GM13976 (cell line): Measurements from ENCODE around the gene LZTFL1.

Experiments used
- DNase-seq: peaks from one replicate; pipeline ENCODE4 v3.0.0; 2012; ENCODE audit warnings: low spot score
- CTCF ChIP-seq: IDR thresholded peaks from 2 replicates; pipeline ENCODE4 v1.5.1; 2012; ENCODE audit warnings: borderline replicate concordance, mild to moderate bottlenecking; ENCODE audit not compliant: insufficient read depth; ENCODE audit errors: extremely low read depth, missing control alignments, control extremely low read depth
- in situ Hi-C: fragments of 300-500 bp; cut with MboI; formaldehyde crosslinking; loops from one replicate; pipeline ENCODE4 v1.12.0; 2022; ENCODE audit warnings: low sequenced_read_pairs, mixed read lengths, inconsistent platforms; ENCODE audit not compliant: unreplicated experiment

Gene LZTFL1

DNA sequence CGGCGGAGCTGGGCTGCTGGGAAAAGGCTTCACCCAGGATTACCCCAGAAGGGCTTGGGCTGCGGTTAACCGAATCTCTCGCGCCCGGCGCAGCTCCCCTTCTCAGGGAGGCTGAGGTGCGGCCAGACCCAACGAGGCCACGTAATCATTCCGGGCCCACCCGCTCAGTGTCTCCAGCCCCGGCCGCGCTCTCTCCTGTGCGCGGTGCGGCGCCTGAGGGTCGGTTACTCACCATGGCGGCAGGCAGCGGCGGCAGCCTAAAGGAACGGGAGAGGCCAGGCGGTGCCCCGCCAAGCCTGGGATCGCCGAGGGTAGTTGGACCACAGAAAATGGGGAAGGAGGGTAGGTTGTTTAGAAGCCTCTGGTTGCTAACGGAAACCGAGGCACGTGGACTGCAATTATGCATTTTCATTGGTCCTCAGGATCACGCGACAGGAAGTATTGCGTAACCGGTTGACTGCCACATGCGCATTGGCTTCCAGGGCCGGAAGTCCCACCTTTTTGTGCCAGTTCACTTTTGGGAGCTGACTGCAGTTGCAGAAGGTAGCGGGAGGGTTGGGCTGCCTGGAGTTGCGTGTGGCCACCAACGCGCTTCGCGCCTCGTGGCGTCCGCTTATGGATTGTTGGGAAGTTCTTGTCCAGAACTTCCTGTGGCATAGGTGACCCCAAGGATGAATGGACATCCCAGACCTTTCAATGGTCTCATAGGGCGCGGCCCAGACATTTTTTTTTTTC lies at the start of gene LZTFL1:
LZTFL1 (minus strand) TSS at position 363 of the 735 bp plus-strand sequence; CDS start at position 235, 128 bp downstream.
- TF ChIP-seq CTCF: no peak
- in situ Hi-C loops: no loop called here
- peak; percentile 93 for DNase-seq

DNA sequence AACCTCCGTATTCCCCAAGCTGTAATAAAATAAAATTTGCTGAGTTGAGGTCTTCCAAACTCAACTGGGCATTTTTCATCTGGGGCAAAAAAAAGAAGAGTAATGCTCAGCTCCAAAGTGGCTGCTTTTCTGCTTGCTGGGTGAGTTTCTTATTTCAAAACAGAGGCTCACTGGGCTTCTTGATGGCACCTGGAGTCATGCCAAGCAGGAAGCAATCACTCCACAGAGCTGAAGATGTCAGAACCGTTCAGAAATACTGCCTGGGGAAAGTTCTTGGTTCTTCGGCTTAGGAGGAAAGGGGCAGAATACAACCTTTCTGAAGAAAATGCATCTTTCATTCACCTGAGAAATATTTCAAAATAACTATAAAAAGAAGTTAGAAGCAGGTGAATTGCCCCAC lies 48.5 kb upstream of the LZTFL1 start:
- in situ Hi-C loops: no loop called here

DNA sequence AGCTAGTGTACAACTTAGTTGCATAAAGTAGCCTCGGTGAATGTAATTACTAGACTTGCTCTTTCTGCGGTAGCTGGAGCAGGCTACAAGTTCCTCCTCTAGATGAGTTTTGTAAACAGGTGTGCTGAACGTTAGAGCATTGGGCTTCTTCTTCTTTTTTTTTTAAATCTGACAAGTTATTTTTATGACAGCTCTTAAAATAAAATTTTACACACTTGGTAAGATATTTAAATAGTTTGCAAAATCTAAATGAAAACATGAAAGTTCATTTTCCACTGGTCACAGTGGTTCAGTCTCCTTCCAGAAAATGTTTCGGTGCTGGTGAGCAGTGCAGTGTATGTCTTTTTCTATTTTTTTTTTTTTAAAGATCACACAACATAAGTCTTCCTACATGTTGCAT lies 47.4 kb upstream of the LZTFL1 start:
- in situ Hi-C loops: no loop called here
- DNase-seq: peak; percentile 51
- no peak for TF ChIP-seq CTCF

More for the DNA sequence above, 48.5 kb upstream of the LZTFL1 start:
- DNase-seq: no peak
- no peak for TF ChIP-seq CTCF

- in situ Hi-C loops: no loop called here
- TF ChIP-seq CTCF: no peak
- no peak for DNase-seq
Observed at GRCh38 chr3:45887759-45888511, 46.0 kb upstream of the LZTFL1 start.

DNA sequence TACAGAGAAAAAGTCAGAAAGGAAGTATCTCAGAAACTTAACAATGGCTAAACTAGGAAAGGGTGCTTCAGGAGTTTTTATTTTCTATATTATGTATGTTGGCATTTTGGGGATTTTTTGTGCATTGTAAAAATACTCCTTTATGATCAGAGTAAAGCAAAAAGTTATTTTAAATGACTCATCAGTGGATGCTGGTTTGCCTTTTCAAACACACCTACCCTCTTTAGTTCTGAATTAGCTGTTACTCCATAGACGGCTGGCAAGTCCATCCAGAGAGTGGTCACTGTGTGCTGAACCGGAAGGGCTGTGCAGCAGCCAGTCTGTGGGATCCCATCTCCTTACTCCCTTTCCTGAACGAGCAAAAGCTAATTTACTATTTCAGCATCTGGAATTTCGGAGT lies 45.4 kb upstream of the LZTFL1 start:
- no peak for DNase-seq
- TF ChIP-seq CTCF: no peak
- in situ Hi-C loops: no loop called here

DNA sequence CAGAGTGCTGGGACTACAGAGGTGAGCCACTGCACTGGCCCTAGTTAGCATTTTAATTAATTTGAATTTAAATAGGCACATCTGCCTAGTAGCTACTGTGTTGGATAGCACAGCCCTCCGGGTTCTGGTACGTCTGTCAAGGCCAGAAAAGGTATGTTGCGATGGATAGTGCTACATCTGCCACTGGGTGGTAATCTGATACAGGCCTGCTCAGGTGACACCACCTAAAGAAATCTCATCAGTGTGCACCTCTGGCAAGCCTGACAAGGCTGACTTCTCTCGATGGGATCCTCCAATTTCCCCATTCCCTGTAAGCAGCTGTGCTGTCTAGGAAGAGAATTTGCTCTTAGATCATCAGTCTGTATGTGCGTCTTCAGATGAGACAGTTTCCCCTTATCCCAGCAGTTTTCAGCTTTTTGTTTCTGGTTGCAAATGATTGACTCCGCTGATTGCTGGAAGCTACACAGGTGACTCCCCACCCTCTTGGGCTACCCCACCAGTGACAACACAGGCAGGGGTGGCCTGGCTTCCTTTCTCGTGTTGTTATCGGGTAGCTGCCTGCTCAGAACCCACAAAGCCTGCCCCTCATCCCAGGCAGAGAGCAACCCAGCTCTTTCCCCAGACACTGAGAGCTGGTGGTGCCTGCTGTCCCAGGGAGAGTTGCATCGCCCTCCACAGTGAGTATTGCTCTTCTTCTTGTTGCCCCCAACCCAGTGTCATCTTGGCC lies 44.2 kb upstream of the LZTFL1 start, which contains the start of gene CCR9:
CCR9 (plus strand) TSS at position 565 of the 727 bp plus-strand sequence. CDS start 8,391 bp downstream, outside the sequence.
- TF ChIP-seq CTCF: no peak
- DNase-seq: no peak
- in situ Hi-C loops: no loop called here
